ENCODE measurements around the gene IPMK. TPM values are rescaled to one million over a fixed set of nuclear protein-coding genes. Genes with fewer than 3 reads are reported as not detected.

The IPMK gene
- total and polyA plus RNA-seq, 9 of the 15 experiments (the other 6 are each of a cell fraction or from before 2014, with no cell fraction given), result 0.98 to 4.4 (median 2.7) TPM

- no peak for TF ChIP-seq BCLAF1 (IDR thresholded peaks at IDR 0.05; ENCODE audit: borderline replicate concordance in 1 of 2, control insufficient read depth in 1 of 2, low read depth in 2 of 2, low read length in 1 of 2)
These were observed 8.2 kb upstream of the IPMK start (continued) for GRCh38 chr10:58275908-58276307.

GRCh38 chr10:58275261-58275660 lies 7.6 kb upstream of the IPMK start:
- BruUV-seq (replicated peaks), result no TSS peak
- no peaks in the 10 kb centered on the region for H3K9me3 ChIP-seq (replicated peaks; ENCODE audit: control insufficient read depth, insufficient read depth, low read depth, low read length)
- no peak overlapping the region for H3K27ac ChIP-seq (ENCODE audit: extremely low read depth, low read depth, low read length)
- no peak overlapping the region for H2AFZ ChIP-seq (ENCODE audit: low read depth, low read length)
- no peak overlapping the region for H3K4me3 ChIP-seq
- H3K4me1 ChIP-seq (replicated peaks in 1 of 2; ENCODE audit: control insufficient read depth in 2 of 2, insufficient read depth in 2 of 2, low read length in 2 of 2), result peaks cover 0 to 6% of the 10 kb centered on the region in 2 experiments; a peak in 2 of 5 replicates
- POLR2A ChIA-PET, result interaction anchor here (0.5 to 1.3 kb wide), 2 partner anchors 15 to 569 kb away, joined by 3 read pairs; no protein-coding TSS in a partner anchor
- H3K79me2 ChIP-seq (ENCODE audit: control insufficient read depth, insufficient read depth, low read length), result peaks cover 54% of the 10 kb centered on the region
- intact Hi-C loops (cut with micrococcal nuclease), result no loop called here
- peaks cover 56% of the 10 kb centered on the region for H3K36me3 ChIP-seq (ENCODE audit: control insufficient read depth, insufficient read depth, low read length)
- no peak for DNase-seq (ENCODE audit: extremely low read depth in 1 of 4, low spot score in 3 of 4)
- no peak for FAIRE-seq
- TF ChIP-seq EP300 (IDR thresholded peaks at IDR 0.05; ENCODE audit: low read length), result no peak
- TF ChIP-seq HEY1 (CRISPR knock-in tag; IDR thresholded peaks at IDR 0.05; ENCODE audit: borderline replicate concordance), result no peak
- TF ChIP-seq SMARCE1 (IDR thresholded peaks at IDR 0.05), result no peak
- no peak for TF ChIP-seq STAG1 (CRISPR knock-in tag; IDR thresholded peaks at IDR 0.05; ENCODE audit: borderline replicate concordance)
- no peak for TF ChIP-seq TAF7 (tag; IDR thresholded peaks at IDR 0.05)
- TF ChIP-seq U2AF2 (optimal IDR thresholded peaks at IDR 0.05; ENCODE audit: low read depth, low read length), result no peak
- no peak for TF ChIP-seq RHOXF2B (CRISPR knock-in tag; conservative IDR thresholded peaks at IDR 0.05)
- 89% methylated on average over 2 of the region's 2 CpGs for WGBS (ENCODE audit: insufficient coverage, low coverage, missing lambda C conversion rate)
- H3K9me1 ChIP-seq (ENCODE audit: control insufficient read depth, insufficient read depth, low read length), result no peaks in the 10 kb centered on the region
- in situ Hi-C loops (cut with MboI), result no loop called here
- H4K20me1 ChIP-seq (replicated peaks; ENCODE audit: control insufficient read depth, insufficient read depth, low read length), result no peaks in the 10 kb centered on the region
- ATAC-seq, result peak; percentile 9; the same call in 2 of the 3 replicates
- no peak overlapping the region for H3K4me2 ChIP-seq (ENCODE audit: insufficient read depth, low read length)
- no peak overlapping the region for H3K9ac ChIP-seq (ENCODE audit: insufficient read depth in 1 of 2, low read depth in 2 of 2, low read length in 2 of 2)
- no peaks in the 10 kb centered on the region for H3K27me3 ChIP-seq (ENCODE audit: control insufficient read depth in 2 of 2, insufficient read depth in 2 of 2, low read length in 2 of 2)
- CTCF ChIA-PET (ENCODE audit: low intra/inter-chr PET ratio), result no interaction called here
